ENCODE data around the gene OR2A14. TPM values are rescaled to one million over a fixed set of nuclear protein-coding genes. Genes with fewer than 3 reads are reported as not detected.

OR2A14 gene
- total and polyA plus RNA-seq, 10 of the 15 experiments (the other 5 are each of a cell fraction or from before 2014, with no cell fraction given) = not detected

DNA sequence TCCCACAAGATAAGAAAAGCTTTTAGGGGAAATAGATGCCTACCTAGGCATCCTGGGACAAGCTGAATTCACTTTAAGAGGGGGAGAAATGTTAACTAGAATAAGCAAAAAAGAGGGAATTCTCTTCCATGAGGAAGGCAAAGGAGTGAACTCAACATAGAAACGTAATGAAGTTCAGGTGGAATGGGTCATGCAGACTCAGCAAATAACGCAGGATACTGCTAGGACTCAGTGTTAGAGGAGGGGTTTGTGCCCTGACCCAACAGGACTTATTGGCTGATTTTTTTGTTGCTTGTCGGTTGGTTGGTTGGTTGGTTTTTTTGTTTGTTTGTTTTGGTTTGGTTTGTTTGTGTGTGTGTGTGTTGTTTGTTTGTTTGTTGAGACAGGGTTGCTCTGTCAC is 9.3 kb downstream of the OR2A14 start (continued):
- TF ChIP-seq, protein P1, sequence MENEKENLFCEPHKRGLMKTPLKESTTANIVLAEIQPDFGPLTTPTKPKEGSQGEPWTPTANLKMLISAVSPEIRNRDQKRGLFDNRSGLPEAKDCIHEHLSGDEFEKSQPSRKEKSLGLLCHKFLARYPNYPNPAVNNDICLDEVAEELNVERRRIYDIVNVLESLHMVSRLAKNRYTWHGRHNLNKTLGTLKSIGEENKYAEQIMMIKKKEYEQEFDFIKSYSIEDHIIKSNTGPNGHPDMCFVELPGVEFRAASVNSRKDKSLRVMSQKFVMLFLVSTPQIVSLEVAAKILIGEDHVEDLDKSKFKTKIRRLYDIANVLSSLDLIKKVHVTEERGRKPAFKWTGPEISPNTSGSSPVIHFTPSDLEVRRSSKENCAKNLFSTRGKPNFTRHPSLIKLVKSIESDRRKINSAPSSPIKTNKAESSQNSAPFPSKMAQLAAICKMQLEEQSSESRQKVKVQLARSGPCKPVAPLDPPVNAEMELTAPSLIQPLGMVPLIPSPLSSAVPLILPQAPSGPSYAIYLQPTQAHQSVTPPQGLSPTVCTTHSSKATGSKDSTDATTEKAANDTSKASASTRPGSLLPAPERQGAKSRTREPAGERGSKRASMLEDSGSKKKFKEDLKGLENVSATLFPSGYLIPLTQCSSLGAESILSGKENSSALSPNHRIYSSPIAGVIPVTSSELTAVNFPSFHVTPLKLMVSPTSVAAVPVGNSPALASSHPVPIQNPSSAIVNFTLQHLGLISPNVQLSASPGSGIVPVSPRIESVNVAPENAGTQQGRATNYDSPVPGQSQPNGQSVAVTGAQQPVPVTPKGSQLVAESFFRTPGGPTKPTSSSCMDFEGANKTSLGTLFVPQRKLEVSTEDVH (IDR thresholded peaks at IDR 0.05; ENCODE audit: low read depth, partially characterized antibody) = no peak
- TF ChIP-seq BRCA1 (IDR thresholded peaks at IDR 0.05; ENCODE audit: low read depth, low read length) (no peak), BMI1 (IDR thresholded peaks at IDR 0.05; ENCODE audit: borderline replicate concordance) (no peak), STAT1 (conservative IDR thresholded peaks at IDR 0.05) (no peak), HDAC2 (IDR thresholded peaks at IDR 0.05) (no peak), MYB (IDR thresholded peaks at IDR 0.05; ENCODE audit: borderline replicate concordance, low read depth, low read length) (no peak), IKZF2 (IDR thresholded peaks at IDR 0.05) (no peak)
- TF ChIP-seq, protein P2, sequence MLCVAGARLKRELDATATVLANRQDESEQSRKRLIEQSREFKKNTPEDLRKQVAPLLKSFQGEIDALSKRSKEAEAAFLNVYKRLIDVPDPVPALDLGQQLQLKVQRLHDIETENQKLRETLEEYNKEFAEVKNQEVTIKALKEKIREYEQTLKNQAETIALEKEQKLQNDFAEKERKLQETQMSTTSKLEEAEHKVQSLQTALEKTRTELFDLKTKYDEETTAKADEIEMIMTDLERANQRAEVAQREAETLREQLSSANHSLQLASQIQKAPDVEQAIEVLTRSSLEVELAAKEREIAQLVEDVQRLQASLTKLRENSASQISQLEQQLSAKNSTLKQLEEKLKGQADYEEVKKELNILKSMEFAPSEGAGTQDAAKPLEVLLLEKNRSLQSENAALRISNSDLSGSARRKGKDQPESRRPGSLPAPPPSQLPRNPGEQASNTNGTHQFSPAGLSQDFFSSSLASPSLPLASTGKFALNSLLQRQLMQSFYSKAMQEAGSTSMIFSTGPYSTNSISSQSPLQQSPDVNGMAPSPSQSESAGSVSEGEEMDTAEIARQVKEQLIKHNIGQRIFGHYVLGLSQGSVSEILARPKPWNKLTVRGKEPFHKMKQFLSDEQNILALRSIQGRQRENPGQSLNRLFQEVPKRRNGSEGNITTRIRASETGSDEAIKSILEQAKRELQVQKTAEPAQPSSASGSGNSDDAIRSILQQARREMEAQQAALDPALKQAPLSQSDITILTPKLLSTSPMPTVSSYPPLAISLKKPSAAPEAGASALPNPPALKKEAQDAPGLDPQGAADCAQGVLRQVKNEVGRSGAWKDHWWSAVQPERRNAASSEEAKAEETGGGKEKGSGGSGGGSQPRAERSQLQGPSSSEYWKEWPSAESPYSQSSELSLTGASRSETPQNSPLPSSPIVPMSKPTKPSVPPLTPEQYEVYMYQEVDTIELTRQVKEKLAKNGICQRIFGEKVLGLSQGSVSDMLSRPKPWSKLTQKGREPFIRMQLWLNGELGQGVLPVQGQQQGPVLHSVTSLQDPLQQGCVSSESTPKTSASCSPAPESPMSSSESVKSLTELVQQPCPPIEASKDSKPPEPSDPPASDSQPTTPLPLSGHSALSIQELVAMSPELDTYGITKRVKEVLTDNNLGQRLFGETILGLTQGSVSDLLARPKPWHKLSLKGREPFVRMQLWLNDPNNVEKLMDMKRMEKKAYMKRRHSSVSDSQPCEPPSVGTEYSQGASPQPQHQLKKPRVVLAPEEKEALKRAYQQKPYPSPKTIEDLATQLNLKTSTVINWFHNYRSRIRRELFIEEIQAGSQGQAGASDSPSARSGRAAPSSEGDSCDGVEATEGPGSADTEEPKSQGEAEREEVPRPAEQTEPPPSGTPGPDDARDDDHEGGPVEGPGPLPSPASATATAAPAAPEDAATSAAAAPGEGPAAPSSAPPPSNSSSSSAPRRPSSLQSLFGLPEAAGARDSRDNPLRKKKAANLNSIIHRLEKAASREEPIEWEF (IDR thresholded peaks at IDR 0.05; ENCODE audit: insufficient replicate concordance, low read depth, low read length) = no peak

Measured in GM12878 (cell line).